ENCODE data around the gene DAPP1.

- TF ChIP-seq CTCF (IDR thresholded peaks at IDR 0.05; ENCODE audit: extremely low read depth in 1 of 2, insufficient read depth in 1 of 2, low read depth in 1 of 2, low read length in 2 of 2) (no peak), POLR2AphosphoS5 (IDR thresholded peaks at IDR 0.05; ENCODE audit: insufficient read depth, low read depth, low read length) (no peak), EZH2 (IDR thresholded peaks at IDR 0.05; ENCODE audit: borderline replicate concordance, low read depth, low read length, severe bottlenecking) (no peak), MAX (IDR thresholded peaks at IDR 0.05; ENCODE audit: insufficient read depth, insufficient read length) (no peak), POLR2A (IDR thresholded peaks at IDR 0.05; ENCODE audit: low read depth, low read length) (no peak), MYC (IDR thresholded peaks at IDR 0.05; ENCODE audit: low read depth, low read length) (no peak), JUN (IDR thresholded peaks at IDR 0.05; ENCODE audit: borderline replicate concordance, insufficient read depth, insufficient read length, low read depth) (no peak)
Measured at GRCh38 chr4:99833756-99834155, 17.1 kb downstream of the DAPP1 start.
